Gastrocnemius medialis (tissue), 4 donors: ENCODE results near the gene CNNM2. TPM values are rescaled to one million over a fixed set of nuclear protein-coding genes. Genes with fewer than 3 reads are reported as not detected.

Experiments
- ATAC-seq, 2 donors: fragments of 150-250 bp; one replicate each; pipeline ENCODE4 v1.9.1; 2016
- DNase-seq, 2 donors: peaks; one replicate each; pipeline ENCODE4 v3.0.0-alpha.2; 2019
- H3K27ac ChIP-seq, 4 donors: fragments of 200-600 bp; sonication (generic); 1 replicate in 1 of 4; 2 replicates in 3 of 4; pipeline ENCODE4 v1.5.1; 2016 to 2018; ENCODE audit warnings: mild to moderate bottlenecking in 2 of 4, moderate library complexity in 1 of 4
- H3K27me3 ChIP-seq, 3 donors: fragments of 200-600 bp; sonication (generic) in 2 of 3; 1 replicate in 1 of 3; 2 replicates in 2 of 3; pipeline versions ENCODE4 v1.5.1 to v1.6.0; 2016 to 2019; ENCODE audit warnings: mild to moderate bottlenecking in 1 of 3, moderate library complexity in 1 of 3
- H3K36me3 ChIP-seq, 2 donors: fragments of 200-600 bp; sonication (generic) in 1 of 2; one replicate each; pipeline ENCODE4 v1.5.1; 2017 to 2018
- H3K4me1 ChIP-seq, 2 donors: fragments of 200-600 bp; sonication (generic) in 1 of 2; one replicate each; pipeline ENCODE4 v1.5.1; 2016 to 2017; ENCODE audit warnings: mild to moderate bottlenecking in 2 of 2
- H3K4me3 ChIP-seq, 4 donors: fragments of 200-600 bp; sonication (generic) in 3 of 4; 1 replicate in 1 of 4; 2 replicates in 3 of 4; pipeline ENCODE4 v1.5.1; 2016 to 2019; ENCODE audit warnings: mild to moderate bottlenecking in 2 of 4
- H3K9me3 ChIP-seq, 3 donors: fragments of 200-600 bp; sonication (generic) in 2 of 3; 1 replicate in 1 of 3; 2 replicates in 2 of 3; pipeline ENCODE4 v1.5.1; 2016 to 2019
- CTCF ChIP-seq, 5 experiments: fragments of 450-650 bp in 3 of 5; fragments of 200-600 bp in 2 of 5; sonication (generic) in 2 of 5; IDR thresholded peaks in 4 of 5; conservative IDR thresholded peaks in 1 of 5; 1 replicate in 4 of 5; 2 replicates in 1 of 5; pipeline ENCODE4 v1.5.1; 2016 to 2019; ENCODE audit warnings: antibody characterized with exemption in 5 of 5, mild to moderate bottlenecking in 3 of 5, moderate library complexity in 3 of 5
- POLR2A ChIP-seq, 2 donors: fragments of 450-650 bp; IDR thresholded peaks; one replicate each; pipeline ENCODE4 v1.6.1; 2017; ENCODE audit warnings: antibody characterized with exemption in 2 of 2, mild to moderate bottlenecking in 2 of 2, moderate library complexity in 2 of 2
- in situ Hi-C, 4 donors: fragments of 200-750 bp; cut with MboI; loops; one replicate each; pipeline versions ENCODE4 v1.15.0 to v1.8.0; 2017; ENCODE audit warnings: low sequenced_read_pairs in 4 of 4
- intact Hi-C: fragments of 100-400 bp; cut with DNase I; formaldehyde crosslinking; loops from one replicate; pipeline ENCODE4 v1.15.1; 2023; ENCODE audit warnings: low total_unique reads
- total RNA-seq, 4 donors: library from RNA; depleted of rRNA; stranded (reverse); fragments of >200 nt; gene quantifications; one replicate each; pipeline versions ENCODE4 v1.1.0 to v1.2.3, GENCODE V29; 2016

Gene CNNM2
- total RNA-seq, 4 donors from 2014 or later = 1.1 to 3.2 (median 2.0) TPM

- no peaks in the 10 kb centered on the region for H3K9me3 ChIP-seq
- intact Hi-C loops = no loop called here
- no peak for ATAC-seq
- H3K27me3 ChIP-seq = no peaks in the 10 kb centered on the region
- peaks cover 0 to 12% of the 10 kb centered on the region in 2 donors for H3K36me3 ChIP-seq
- H3K4me1 ChIP-seq = no peaks in the 10 kb centered on the region
- no peak overlapping the region for H3K4me3 ChIP-seq
- TF ChIP-seq POLR2A (IDR thresholded peaks at IDR 0.05) = no peak
- in situ Hi-C loops = loop anchor here in 2 of 4 donors (10.0 kb wide), 2 partner anchors 60 to 170 kb away; partner anchors contain the start of gene CYP17A1 (in 1 of the 2)
- no peak for DNase-seq
- H3K27ac ChIP-seq = no peak overlapping the region
Measured at GRCh38 chr10:102894466-102895213, 23.5 kb upstream of the CNNM2 start.

- no peak overlapping the region for H3K4me3 ChIP-seq
- H3K27ac ChIP-seq = no peak overlapping the region
- no peaks in the 10 kb centered on the region for H3K4me1 ChIP-seq
- no peaks in the 10 kb centered on the region for H3K9me3 ChIP-seq
- TF ChIP-seq POLR2A (IDR thresholded peaks at IDR 0.05) = no peak
- TF ChIP-seq CTCF (IDR thresholded peaks at IDR 0.05 in 4 of 5, conservative IDR thresholded peaks at IDR 0.05 in 1 of 5) = no peak
- in situ Hi-C loops = loop anchor here in 3 of 4 donors (5.0 kb wide), 2 partner anchors 168 to 173 kb away; no protein-coding TSS in a partner anchor
- no peak for DNase-seq
- H3K27me3 ChIP-seq = no peaks in the 10 kb centered on the region
- no peaks in the 10 kb centered on the region for H3K36me3 ChIP-seq
- ATAC-seq = no peak
- intact Hi-C loops = loop anchor here (2.0 kb wide), 1 partner anchor 65 kb away; no protein-coding TSS in a partner anchor
Measured at GRCh38 chr10:102900006-102900405, 18.1 kb upstream of the CNNM2 start.

GRCh38 chr10:102904346-102904745 lies 13.7 kb upstream of the CNNM2 start:
- ATAC-seq = no peak
- no peaks in the 10 kb centered on the region for H3K4me1 ChIP-seq
- no peaks in the 10 kb centered on the region for H3K9me3 ChIP-seq
- no peak overlapping the region for H3K27ac ChIP-seq
- intact Hi-C loops = no loop called here
- no peaks in the 10 kb centered on the region for H3K27me3 ChIP-seq
- H3K36me3 ChIP-seq = no peaks in the 10 kb centered on the region
- no peak for TF ChIP-seq CTCF (IDR thresholded peaks at IDR 0.05 in 4 of 5, conservative IDR thresholded peaks at IDR 0.05 in 1 of 5)
- TF ChIP-seq POLR2A (IDR thresholded peaks at IDR 0.05) = no peak
- in situ Hi-C loops = loop anchor here in 3 of 4 donors (5.0 kb wide), 2 partner anchors 172 to 177 kb away; no protein-coding TSS in a partner anchor
- DNase-seq = no peak
- H3K4me3 ChIP-seq = no peak overlapping the region

- DNase-seq = no peak
- Histone ChIP-seq H3K27ac (no peak overlapping the region), H3K27me3 (no peaks in the 10 kb centered on the region), H3K4me3 (no peak overlapping the region), H3K36me3 (no peaks in the 10 kb centered on the region), H3K4me1 (no peaks in the 10 kb centered on the region), H3K9me3 (no peaks in the 10 kb centered on the region)
- no peak for TF ChIP-seq POLR2A (IDR thresholded peaks at IDR 0.05)
- no peak for TF ChIP-seq CTCF (IDR thresholded peaks at IDR 0.05 in 4 of 5, conservative IDR thresholded peaks at IDR 0.05 in 1 of 5)
- intact Hi-C loops = no loop called here
- in situ Hi-C loops = loop anchor here in 1 of 4 donors (5.0 kb wide), 1 partner anchor 74 kb away; no protein-coding TSS in a partner anchor
- no peak for ATAC-seq
Measured at GRCh38 chr10:102906507-102906906, 11.6 kb upstream of the CNNM2 start.

- H3K27me3 ChIP-seq = no peaks in the 10 kb centered on the region
- DNase-seq (no peak), ATAC-seq (no peak)
- no peak overlapping the region for H3K4me3 ChIP-seq
- in situ Hi-C loops = loop anchor here (5.0 kb wide), 1 partner anchor 328 kb away; no protein-coding TSS in a partner anchor
- H3K4me1 ChIP-seq = peaks cover 10 to 14% of the 10 kb centered on the region in 2 donors
- H3K27ac ChIP-seq = no peak overlapping the region
- intact Hi-C loops = loop anchor here (5.0 kb wide), 1 partner anchor 483 kb away; the partner anchor contains the start of genes ATP5MK and PDCD11
- TF ChIP-seq POLR2A (IDR thresholded peaks at IDR 0.05) = no peak
- TF ChIP-seq CTCF (IDR thresholded peaks at IDR 0.05 in 4 of 5, conservative IDR thresholded peaks at IDR 0.05 in 1 of 5) = no peak
- no peaks in the 10 kb centered on the region for H3K9me3 ChIP-seq
- H3K36me3 ChIP-seq = no peaks in the 10 kb centered on the region
Measured at GRCh38 chr10:102914781-102915180, 3.3 kb upstream of the CNNM2 start.
